Adrenal gland (tissue), 12 donors: Measurements from ENCODE around the gene CLIC4. TPM values are rescaled to one million over a fixed set of nuclear protein-coding genes. Genes with fewer than 3 reads are reported as not detected.

Source experiments
- DNase-seq, 7 donors: peaks; one replicate each; pipeline ENCODE4 v3.0.0-alpha.2; 2019 to 2020
- H3K27ac ChIP-seq, 5 donors: fragments of 200-600 bp; sonication (generic) in 4 of 5; 1 replicate in 3 of 5; 2 replicates in 2 of 5; pipeline versions ENCODE4 v1.5.1 to v1.8.0; 2016 to 2020; ENCODE audit warnings: mild to moderate bottlenecking in 1 of 5
- H3K27me3 ChIP-seq: fragments of 200-600 bp; 2 replicates; pipeline ENCODE4 v1.8.0; 2021
- H3K36me3 ChIP-seq, 2 donors: fragments of 200-600 bp; replicated peaks in 1 of 2; 1 replicate in 1 of 2; 2 replicates in 1 of 2; pipeline versions ENCODE4 v1.5.1 to v1.8.0; 2018 to 2022
- H3K4me1 ChIP-seq, 2 donors: fragments of 200-600 bp; replicated peaks in 1 of 2; 1 replicate in 1 of 2; 2 replicates in 1 of 2; pipeline versions ENCODE4 v1.5.1 to v1.8.0; 2018 to 2021
- H3K4me3 ChIP-seq, 4 donors: fragments of 200-600 bp; sonication (generic) in 3 of 4; one replicate each; pipeline ENCODE4 v1.5.1; 2016 to 2018
- H3K9me3 ChIP-seq, 3 donors: fragments of 200-600 bp; sonication (generic) in 1 of 3; replicated peaks in 1 of 3; 1 replicate in 2 of 3; 2 replicates in 1 of 3; pipeline versions ENCODE4 v1.5.1 to v1.8.0; 2016 to 2021
- CTCF ChIP-seq, 6 experiments: fragments of 450-650 bp in 4 of 6; fragments of 200-600 bp in 2 of 6; sonication (generic) in 1 of 6; IDR thresholded peaks; 1 replicate in 5 of 6; 2 replicates in 1 of 6; pipeline versions ENCODE4 v1.5.1 to v1.8.0; 2016 to 2021; ENCODE audit warnings: antibody characterized with exemption in 6 of 6, mild to moderate bottlenecking in 2 of 6, moderate library complexity in 1 of 6
- POLR2A ChIP-seq, 2 donors: fragments of 450-650 bp; IDR thresholded peaks; one replicate each; pipeline ENCODE4 v1.6.1; 2017; ENCODE audit warnings: antibody characterized with exemption in 2 of 2, mild to moderate bottlenecking in 2 of 2, moderate library complexity in 1 of 2
- WGBS, 4 donors: extraction: QIAGEN DNeasy Blood & Tissue Kit in 2 of 4; methylation state at CpG; one replicate each; pipeline versions ENCODE4 v1.1.5 to v1.1.7; 2013 to 2017; 5-methylcytosine and 5-hydroxymethylcytosine counted together
- intact Hi-C, 2 donors: fragments of 100-400 bp; cut with DNase I; formaldehyde crosslinking; loops; one replicate each; pipeline versions ENCODE4 v1.14.1 to v1.15.0; 2022 to 2023
- polyA plus RNA-seq, 3 donors: library from polyadenylated mRNA; stranded (reverse); fragments of 200-250 nt in 2 of 3; fragments of 350-450 nt in 1 of 3; fragmentation: Illumina TruSeq in 1 of 3; extraction: RNeasy Lipid Tissue Mini Kit (QIAGEN cat#74804) in 1 of 3; gene quantifications; one replicate each; pipeline ENCODE4 v1.2.3, GENCODE V29; 2013 to 2014
- total RNA-seq, 9 donors: library from RNA; depleted of rRNA in 4 of 9; stranded (reverse); fragments of >200 nt in 4 of 9; fragments of 120-200 nt in 1 of 9; fragmentation: NEBNext Ultra II Directional in 1 of 9; extraction: Animal tissue kit (Norgen Biotek cat#: 25700) in 1 of 9; gene quantifications; one replicate each; pipeline versions ENCODE4 v1.1.0 to v1.2.4, GENCODE V29; 2013 to 2023
- donor health status: healthy with polysubstance abuse.
- donor health status: Bipolar disorder and iron deficiency.
- donor health status: DM: yes; HTN: yes; CAD: no.
- donor health status: DM: no; HTN: no; CAD: no.
- donor health status: DM: no; HTN: no; CAD: no.
- donor health status: DM: yes; HTN: yes; CAD: no.

CLIC4 gene
- total and polyA plus RNA-seq, 12 donors = 26.8 to 166 (median 107) TPM

- 77 to 83% (median 81%) methylated on average over 7 of the region's 7 CpGs for whole genome bisulfite sequencing, 4 donors
- Histone ChIP-seq H3K27ac (no peak overlapping the region), H3K4me1 (no peaks in the 10 kb centered on the region), H3K4me3 (no peak overlapping the region), H3K36me3 (no peaks in the 10 kb centered on the region), H3K9me3 (no peaks in the 10 kb centered on the region), H3K27me3 (peaks cover 8% of the 10 kb centered on the region)
- intact Hi-C loops = no loop called here
- TF ChIP-seq POLR2A (IDR thresholded peaks at IDR 0.05) (no peak), CTCF (IDR thresholded peaks at IDR 0.05) (no peak)
- DNase-seq = peak in 1 of 7 donors; percentile 14
These were observed 119.9 kb downstream of the CLIC4 start for GRCh38 chr1:24865168-24865567.

GRCh38 chr1:24865587-24865986, 120.3 kb downstream of the CLIC4 start:
- no peak overlapping the region for H3K4me3 ChIP-seq
- no peaks in the 10 kb centered on the region for H3K9me3 ChIP-seq
- H3K36me3 ChIP-seq = no peaks in the 10 kb centered on the region
- H3K4me1 ChIP-seq = no peaks in the 10 kb centered on the region
- intact Hi-C loops = no loop called here
- peaks cover 8% of the 10 kb centered on the region for H3K27me3 ChIP-seq
- no peak overlapping the region for H3K27ac ChIP-seq
- DNase-seq = peak in 2 of 7 donors; percentile 4
- 83 to 89% (median 86%) methylated on average over 3 of the region's 3 CpGs for WGBS, 4 donors
- no peak for TF ChIP-seq CTCF (IDR thresholded peaks at IDR 0.05)
- TF ChIP-seq POLR2A (IDR thresholded peaks at IDR 0.05) = no peak

GRCh38 chr1:24866211-24867083, 121.2 kb downstream of the CLIC4 start:
- intact Hi-C loops = no loop called here
- no peak for TF ChIP-seq POLR2A (IDR thresholded peaks at IDR 0.05)
- TF ChIP-seq CTCF (IDR thresholded peaks at IDR 0.05) = no peak
- Histone ChIP-seq H3K36me3 (no peaks in the 10 kb centered on the region), H3K4me3 (no peak overlapping the region), H3K9me3 (no peaks in the 10 kb centered on the region), H3K4me1 (no peaks in the 10 kb centered on the region), H3K27ac (no peak overlapping the region), H3K27me3 (peaks cover 8% of the 10 kb centered on the region)
- 59 to 78% (median 68%) methylated on average over 11 to 17 of the region's 17 CpGs for WGBS, 4 donors
- peak in 3 of 7 donors; percentile 7 to 43 (median 8) for DNase-seq

GRCh38 chr1:24867084-24867870, 122.0 kb downstream of the CLIC4 start:
- H3K36me3 ChIP-seq = no peaks in the 10 kb centered on the region
- intact Hi-C loops = no loop called here
- H3K4me3 ChIP-seq = no peak overlapping the region
- WGBS, 4 donors = 57 to 71% (median 64%) methylated on average over 17 to 18 of the region's 18 CpGs
- H3K4me1 ChIP-seq = no peaks in the 10 kb centered on the region
- no peak for TF ChIP-seq CTCF (IDR thresholded peaks at IDR 0.05)
- TF ChIP-seq POLR2A (IDR thresholded peaks at IDR 0.05) = no peak
- H3K27ac ChIP-seq = no peak overlapping the region
- no peaks in the 10 kb centered on the region for H3K9me3 ChIP-seq
- DNase-seq = peak in 3 of 7 donors; percentile 3 to 23 (median 3)
- H3K27me3 ChIP-seq = peaks cover 8% of the 10 kb centered on the region
